GM19438 (cell line): ENCODE data around the gene ITGAV.

Experiments
- ATAC-seq: cut with Tn5 transposase; IDR thresholded peaks from one replicate; pipeline ENCODE4 v1.9.1; 2021; ENCODE audit warnings: low read depth; ENCODE audit not compliant: unreplicated experiment

Gene ITGAV

DNA sequence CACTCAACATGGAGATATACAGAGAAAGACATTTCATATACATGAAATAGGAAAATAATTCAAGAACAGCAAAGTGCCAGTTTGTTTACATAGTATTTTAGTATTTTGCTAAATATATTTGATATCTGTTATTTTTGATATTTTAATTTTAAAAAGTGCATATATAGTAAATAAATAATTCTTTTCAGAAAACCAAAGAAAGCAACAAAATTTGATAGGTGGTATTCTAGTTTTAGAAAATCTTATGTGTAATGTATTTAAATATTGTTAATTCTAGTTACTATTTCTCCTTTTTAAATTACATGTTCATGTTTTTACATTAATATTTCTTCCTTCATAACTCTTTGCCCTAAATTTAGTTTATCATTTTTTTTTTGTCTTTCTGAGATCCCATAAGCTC lies 69.5 kb downstream of the ITGAV start:
- no peak for ATAC-seq

DNA sequence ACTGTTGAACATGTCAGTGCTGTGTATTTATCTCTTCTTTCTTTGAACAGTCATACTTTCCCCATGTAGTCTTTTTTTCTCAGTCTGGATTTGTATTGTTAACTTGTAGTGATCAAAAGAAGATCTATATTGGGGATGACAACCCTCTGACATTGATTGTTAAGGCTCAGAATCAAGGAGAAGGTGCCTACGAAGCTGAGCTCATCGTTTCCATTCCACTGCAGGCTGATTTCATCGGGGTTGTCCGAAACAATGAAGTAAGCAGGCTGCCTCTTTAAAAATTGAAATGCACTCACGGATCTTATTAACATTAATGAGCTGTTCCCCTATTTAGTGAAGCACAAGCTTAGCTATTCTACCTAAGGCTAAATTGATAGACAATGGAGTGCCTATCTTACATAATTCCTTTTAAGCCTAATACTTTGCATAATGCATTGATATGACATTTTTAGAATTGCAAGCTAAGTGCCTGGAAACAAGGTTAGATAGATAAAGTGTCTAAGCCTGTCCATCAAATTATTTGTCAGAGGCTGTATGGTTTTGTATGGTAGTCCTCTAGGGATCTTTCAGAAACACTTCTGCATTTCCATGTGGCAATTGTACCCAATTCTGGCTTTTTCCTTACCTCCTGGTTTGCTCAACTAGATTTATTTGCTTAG lies 74.7 kb downstream of the ITGAV start:
- no peak for ATAC-seq

DNA sequence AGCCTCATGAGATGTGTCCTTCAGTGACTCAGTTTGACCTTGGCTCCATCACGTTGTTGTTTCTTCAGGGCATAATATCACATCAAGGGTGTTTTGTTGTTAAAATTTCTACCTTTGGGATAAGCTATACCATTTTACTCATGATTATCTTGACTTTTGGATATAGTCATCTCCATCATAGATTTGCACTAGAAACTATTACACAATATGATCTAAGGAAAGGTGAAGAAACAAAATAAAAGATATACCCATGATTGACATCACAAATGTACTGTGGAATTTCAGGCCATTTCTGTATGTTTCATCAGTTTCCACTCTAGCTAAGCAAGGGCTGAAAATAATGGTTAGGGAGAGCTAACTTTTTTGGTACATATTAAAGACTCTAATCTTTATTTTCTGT lies 79.3 kb downstream of the ITGAV start:
- ATAC-seq, result no peak

DNA sequence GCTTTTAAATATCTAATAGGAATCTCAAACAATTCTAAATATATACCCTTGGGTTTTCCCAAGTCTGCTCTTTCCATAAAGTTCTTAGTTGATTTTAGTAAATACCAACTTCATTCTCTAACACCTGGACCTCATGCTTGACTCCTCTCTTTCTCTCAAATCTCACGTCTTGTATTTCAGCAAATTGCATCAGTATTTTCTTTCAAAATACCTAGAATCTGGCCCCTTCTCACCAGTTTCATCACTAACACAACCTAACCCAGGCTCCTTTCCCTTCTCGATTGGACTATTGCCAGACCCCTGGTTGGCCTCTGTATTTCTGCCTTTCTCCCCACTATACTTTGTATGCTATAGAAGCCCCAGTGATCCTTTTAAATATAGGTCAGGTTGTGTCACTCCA lies 81.0 kb downstream of the ITGAV start:
- ATAC-seq, result no peak

DNA sequence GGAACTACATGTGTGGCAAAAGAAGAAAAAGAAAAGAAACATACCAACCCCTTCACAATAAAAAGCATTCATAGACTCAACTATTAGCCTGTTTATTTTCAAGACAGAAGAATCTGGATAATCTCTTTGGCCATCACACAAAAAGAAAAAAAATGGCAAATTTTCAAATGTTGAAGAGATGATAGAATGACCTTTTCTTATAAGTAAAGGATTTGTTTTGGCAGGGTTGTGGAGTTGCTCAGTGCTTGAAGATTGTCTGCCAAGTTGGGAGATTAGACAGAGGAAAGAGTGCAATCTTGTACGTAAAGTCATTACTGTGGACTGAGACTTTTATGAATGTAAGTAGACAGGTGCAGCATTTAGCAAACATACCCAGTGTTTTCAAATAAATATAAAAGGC lies 85.5 kb downstream of the ITGAV start:
- ATAC-seq, result no peak

DNA sequence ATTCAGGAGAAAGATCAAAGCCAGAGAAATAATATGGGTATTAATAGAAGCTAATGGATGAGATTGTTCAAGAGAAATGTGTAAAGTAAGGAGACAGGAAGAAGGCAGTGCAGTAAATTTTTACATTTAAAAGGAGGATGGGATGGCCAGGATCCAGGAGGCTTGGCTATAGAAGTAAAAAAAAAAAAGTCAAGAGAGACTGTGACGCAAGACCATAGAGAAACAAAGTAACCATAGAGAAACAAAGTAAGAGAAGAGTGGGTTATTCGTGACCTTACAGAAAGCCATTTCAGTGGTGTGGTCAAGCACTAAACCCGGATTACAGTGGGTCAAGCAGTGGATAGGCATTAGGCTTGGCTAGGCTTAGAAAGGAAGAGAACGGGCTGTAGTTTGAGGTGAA lies 93.5 kb downstream of the ITGAV start:
- no peak for ATAC-seq

DNA sequence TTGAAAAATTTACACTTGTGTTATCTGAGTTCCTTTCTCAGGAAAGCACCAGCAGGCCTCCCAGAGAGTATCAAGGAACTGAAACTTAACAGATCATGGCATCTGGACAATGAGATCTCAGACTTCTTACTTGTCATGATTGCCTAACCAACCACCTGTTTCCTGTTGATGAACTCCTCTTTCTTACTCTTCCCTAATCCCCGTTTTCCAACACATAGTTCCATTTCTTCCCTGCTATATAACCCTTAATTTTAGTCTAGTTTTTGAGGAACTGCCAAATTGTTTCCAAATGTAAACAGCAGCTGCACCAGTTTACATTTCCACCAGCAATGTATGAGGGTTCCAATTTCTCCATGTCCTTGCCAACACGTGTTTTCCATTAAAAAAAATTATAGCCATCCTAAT lies 98.0 kb downstream of the ITGAV start:
- no peak for ATAC-seq

DNA sequence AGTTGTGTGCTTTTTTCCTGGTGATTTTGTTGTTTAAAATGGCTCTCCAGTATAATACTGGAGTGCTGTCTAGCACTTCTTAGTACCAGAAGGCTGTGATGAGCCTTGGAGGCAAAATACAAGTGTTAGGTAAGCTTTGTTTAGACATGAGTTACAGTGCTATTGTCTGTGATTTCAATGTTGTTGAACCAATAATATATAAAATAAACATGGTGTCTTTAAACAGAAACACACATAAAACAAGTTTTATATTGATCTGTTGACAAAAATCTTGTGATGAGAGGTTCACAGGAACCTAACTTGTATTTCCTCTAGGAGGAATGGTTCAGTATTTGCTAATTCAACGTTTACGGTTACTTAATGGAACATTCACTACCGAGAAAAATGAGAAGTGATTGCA lies 99.0 kb downstream of the ITGAV start:
- ATAC-seq, result no peak

DNA sequence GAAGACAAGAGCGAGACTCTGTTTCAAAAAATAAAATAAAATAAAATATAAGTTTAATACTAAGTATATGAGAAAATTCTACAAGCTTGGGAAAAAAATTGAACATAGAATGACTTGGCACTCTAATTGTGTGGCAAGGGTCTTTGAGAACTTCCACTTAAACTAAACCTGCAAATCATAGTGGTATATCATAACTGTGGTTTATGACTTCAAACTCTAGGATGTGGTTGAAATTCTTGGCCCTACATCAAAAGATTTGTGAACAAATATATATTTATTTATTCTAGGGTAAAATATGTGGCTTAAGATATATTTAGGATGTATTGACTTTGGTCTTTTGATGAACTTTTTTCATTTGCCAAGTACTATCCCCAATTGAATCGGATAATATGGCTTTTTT lies 100.9 kb downstream of the ITGAV start:
- no peak for ATAC-seq

DNA sequence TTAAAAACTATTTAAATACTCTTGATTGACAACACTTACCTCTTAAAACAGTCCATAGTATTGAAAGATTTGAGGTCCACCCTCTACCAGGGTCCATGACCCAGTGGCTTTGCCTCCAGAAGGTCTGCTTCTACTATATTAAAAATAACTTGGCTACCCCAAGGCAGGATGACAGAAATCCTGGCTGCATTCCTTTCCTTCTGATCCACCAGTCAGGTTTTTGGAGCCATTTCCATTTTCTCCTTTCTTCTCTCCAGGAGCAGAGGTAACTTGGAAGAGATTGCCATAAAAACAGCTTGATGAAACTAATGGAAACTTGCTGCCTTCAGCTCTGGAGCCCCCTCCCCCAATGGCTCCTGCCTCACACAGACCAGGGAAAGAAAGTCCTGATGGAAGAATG lies 101.4 kb downstream of the ITGAV start:
- ATAC-seq, result no peak

DNA sequence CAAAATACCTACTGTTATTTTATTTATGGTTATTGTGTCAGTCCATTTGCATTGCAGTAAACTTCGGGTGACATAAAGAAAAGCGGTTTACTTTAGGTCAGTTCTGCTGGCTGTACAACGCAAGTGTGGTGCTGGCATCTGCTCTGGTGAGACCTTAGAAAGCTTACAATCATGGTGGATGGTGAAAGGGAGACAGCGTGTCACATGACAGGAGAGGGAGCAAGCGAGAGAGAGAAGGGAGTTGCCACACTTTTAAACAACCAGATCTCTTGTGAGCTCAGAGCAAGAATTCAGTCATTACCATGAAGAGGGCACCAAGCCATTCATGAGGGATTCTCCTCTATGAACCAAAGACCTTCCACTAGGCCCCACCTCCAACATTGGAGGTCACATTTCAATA lies 102.0 kb downstream of the ITGAV start:
- no peak for ATAC-seq

DNA sequence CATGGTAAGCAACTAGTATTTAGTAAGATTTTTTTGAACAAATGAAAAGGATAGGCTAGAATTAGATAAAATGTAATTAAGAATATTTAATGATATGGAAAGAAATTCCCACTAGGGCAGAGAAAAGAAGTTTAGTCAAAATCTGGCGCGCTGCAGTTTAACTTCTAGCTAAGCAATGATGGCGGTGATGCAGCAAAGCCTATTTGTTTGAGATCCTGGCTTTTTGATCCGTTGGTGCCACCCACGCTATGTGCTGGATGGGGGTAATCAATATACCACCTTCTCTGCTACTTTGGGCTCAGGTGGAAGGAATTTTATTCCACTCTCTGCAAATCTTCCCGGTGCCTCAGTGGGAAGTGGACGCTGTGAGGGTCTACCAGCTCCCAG lies 103.6 kb downstream of the ITGAV start:
- ATAC-seq, result no peak

DNA sequence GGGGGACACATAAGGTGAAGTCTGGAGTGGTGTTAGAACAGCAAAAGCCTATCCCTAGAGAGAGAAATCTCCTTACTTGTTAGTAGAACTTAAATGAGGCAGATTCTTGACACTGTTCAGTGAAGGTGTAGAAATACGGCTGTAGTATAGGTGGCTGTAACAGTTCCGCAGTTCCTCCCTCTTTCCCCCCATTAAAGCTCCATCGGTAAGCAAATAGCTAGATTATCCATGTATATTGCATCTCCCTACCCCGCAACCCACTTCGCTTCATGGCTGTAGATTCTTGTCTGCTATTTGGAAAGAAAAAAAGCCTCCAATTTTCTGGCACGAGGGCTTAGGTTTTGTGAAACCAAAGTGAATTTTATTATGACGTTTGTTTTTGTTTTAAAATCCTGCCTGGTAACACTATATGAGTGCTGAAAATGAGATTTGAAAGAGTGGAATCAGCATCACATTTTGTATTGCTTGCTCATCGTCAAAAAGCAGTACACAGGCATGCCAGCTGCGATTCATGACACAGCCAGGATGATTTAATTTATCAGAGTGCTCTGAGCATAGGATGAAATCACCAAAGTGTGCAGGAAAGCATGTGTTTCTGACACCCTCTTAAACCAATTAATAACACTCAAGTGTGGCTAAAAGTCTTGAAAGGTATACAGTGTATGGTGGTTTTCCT lies 105.4 kb downstream of the ITGAV start:
- no peak for ATAC-seq

DNA sequence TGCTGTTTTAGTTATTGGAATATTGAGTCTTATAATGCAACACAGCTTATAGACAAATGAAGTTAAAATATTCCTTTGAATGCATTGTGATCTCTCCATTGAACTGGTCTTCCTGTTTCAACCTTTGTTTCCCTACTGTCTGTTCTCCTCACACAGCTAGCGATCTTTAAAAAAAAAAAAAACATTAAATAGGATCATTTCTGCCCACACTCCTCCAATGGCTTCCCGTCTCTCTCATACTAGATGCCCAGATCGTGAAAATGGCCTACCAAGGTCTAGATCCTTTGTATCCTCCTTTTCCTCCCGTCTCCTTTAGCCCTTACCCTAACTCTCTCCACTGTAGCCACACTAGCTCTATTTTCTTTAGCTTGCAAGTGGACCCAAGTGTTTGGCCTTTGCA lies 106.4 kb downstream of the ITGAV start:
- no peak for ATAC-seq

DNA sequence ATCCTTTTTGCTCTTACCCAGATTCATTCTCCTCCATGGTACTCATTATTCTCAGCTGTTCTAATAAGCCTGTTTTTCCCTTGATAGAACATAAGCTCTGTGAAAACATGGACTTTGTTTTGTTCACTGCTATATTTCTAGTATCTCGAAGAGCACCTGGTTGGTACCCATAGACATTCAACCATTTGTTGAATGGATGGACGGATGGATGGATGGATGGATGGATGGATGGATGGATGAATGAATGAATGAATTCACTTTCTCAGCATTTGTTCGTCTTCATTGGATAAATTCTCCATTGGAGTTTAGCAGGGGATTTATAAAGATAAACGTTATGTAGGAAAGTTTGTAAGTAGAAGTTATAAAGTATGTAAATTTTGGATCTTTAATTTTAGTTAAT lies 106.9 kb downstream of the ITGAV start:
- ATAC-seq, result no peak

DNA sequence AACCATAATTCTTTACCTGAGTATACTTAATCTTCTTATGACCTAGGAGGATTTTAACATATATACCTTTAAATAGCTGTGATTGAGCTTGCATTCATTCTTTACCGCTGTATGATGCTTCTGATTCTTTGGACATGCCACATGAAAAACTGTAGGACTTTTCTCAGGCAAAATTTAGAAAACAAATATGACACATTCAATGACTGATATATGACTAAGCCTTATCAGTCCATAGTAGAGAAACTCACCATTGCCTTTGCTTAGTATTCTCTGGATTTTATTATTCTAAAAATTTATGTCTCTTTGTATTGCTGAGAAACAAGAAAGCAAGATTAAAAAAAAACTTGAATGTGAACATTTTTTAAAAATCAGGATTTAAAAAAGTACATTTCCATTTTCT lies 107.7 kb downstream of the ITGAV start:
- no peak for ATAC-seq

DNA sequence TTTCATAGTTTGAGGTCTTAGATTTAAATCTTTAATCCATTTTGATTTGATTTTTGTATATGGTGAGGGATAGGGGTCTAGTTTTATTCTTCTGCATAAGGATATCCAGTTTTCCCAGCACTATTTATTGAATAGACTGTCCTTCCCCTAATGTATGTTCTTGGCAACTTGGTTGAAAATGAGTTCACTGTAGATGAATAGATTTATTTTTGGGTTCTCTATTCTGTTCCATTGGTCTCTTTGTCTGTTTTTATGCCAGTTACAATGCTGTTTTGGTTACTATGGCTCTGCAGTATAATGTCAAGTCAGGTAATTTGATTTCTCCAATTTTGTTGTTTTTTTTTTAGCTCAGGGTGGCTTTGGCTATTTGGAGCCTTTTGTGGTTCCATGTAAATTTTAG lies 109.9 kb downstream of the ITGAV start:
- ATAC-seq, result no peak

DNA sequence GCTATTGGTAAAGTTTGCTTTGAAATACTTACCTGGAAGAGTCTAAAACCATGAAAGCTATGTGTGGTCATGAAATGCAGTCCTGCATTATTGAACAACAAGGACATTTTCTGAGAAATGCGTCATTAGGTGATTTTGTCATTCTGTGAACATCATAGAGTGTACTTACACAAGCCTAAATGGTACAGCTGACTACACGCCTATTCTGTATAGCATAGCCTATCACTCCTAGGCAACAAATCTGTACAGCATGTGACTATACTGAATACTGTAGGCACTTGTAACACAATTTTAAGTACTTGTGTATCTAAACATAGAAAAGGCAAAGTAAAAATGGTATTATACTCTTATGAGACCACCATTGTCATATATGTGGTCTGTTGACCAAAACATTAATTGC lies 112.2 kb downstream of the ITGAV start:
- no peak for ATAC-seq

DNA sequence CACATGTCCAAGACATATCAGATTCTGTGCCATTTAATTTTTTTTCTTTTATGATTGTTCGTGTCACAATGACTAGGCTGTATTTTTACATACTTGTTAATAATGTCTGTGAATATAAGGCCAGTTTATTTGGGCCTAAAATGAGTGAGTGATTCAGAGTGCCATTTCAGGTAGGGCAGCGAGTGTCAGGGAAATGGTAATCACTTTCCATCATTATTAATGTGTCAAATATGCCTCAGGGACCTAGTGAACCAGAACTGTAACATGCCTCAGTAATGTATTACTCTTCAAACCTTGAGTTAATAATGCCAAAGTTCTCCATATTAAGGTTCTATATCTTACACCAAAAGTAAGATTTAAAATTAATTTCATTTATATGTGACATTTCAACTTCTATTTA lies 112.6 kb downstream of the ITGAV start:
- ATAC-seq, result no peak

DNA sequence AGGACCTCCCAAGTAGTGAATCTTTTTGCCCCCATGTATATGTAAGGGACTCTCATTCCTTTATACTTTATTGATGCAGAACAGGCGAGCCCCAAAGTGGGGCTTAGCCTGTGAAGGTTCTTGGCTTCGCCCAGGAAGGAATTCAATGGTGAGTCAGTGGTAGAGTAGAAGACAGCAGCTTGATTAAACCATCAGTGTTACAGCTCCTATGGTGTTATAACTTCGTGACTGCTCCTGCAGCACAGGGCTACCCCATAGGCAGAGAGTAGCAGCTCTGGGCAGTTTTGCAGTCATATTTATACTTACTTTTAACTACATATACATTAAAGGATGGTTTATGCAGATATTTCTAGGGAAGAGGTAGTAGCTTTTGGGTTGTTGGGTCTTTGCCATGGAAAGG lies 115.0 kb downstream of the ITGAV start:
- no peak for ATAC-seq

DNA sequence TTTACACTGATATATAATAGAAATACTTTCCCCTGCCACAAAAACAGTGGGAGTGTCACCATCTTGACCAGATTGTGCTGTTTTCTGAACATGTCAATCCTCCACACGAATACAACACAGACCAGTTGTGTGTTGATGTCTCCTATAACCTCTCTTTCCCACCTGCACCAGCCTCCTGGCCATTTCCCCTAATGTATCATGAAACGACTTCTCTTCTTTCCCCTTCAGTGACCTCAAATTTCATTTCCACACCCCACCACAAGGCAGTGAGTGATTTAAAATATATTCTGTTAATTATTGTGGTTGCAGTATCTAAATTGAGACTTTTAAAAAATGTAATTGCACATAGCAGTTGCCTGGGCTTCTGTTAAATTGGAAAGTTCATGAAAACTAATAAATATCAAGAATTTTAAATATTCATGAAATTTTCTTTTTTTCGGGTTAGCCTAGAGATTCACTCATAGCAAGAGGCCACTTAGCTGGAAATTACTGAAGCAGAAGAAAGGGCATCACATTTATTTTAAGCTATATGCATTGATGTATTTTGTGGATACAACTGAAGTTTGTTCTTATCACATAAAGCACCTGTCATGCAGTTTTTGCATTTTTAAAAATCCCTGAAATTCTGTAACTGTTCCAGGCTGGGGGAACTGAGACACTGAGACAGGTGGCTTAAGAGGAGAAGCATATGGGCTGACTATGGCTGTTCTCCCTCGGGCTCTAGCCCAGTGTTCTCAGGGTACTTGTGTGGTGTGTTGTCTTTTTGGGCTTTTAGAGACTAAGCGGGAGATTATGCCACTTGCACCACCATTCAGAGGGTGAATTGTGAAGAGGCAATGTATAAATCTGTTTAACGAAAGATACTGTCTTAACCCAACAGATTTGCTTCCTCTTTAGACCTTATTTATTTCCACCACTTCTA lies 119.9 kb downstream of the ITGAV start:
- no peak for ATAC-seq

DNA sequence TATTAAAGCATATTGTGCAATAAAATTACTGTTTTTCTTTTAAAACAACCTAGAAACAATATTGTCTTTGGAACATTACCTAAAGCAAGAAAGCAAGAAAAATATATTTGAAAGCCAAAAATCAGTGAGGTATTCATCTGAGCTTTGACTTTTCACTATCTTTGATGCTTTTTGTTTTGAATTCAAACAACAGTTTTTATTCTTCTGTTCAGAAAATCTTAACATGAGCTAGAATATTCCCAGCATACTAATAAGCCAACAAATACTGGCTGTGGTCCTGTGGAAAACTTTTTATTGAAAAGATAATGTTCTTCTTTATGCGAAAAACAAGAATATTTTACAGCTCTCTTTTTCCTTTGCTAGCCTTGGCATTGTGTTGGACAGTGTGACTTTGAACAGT lies 123.8 kb downstream of the ITGAV start:
- no peak for ATAC-seq
